Measurements from ENCODE around the gene CNKSR3. TPM values are rescaled to one million over a fixed set of nuclear protein-coding genes. Genes with fewer than 3 reads are reported as not detected.

Gene CNKSR3
- total RNA-seq, 2 experiments from 2014 or later: not detected

GRCh38 chr6:154432533-154433476, 77.7 kb downstream of the CNKSR3 start:
- ATAC-seq: no peak
- Mint-ChIP-seq H3K36me3 (ENCODE audit: low read depth) (no peaks in the 10 kb centered on the region), H3K27ac (no peak overlapping the region), H3K9me3 (ENCODE audit: insufficient read depth) (no peaks in the 10 kb centered on the region), H3K4me1 (ENCODE audit: low read depth) (no peaks in the 10 kb centered on the region), H3K4me3 (no peak overlapping the region), H3K27me3 (ENCODE audit: low read depth) (no peaks in the 10 kb centered on the region)
- POLR2A ChIA-PET: no interaction called here
- CTCF ChIA-PET: no interaction called here
- DNase-seq: no peak

GRCh38 chr6:154430481-154430919, 80.0 kb downstream of the CNKSR3 start:
- no peak for ATAC-seq
- DNase-seq: no peak
- no peaks in the 10 kb centered on the region for H3K27me3 Mint-ChIP-seq (ENCODE audit: low read depth)
- H3K9me3 Mint-ChIP-seq (ENCODE audit: insufficient read depth): no peaks in the 10 kb centered on the region
- H3K4me3 Mint-ChIP-seq: no peak overlapping the region
- ChIA-PET CTCF (no interaction called here), POLR2A (no interaction called here)
- H3K4me1 Mint-ChIP-seq (ENCODE audit: low read depth): no peaks in the 10 kb centered on the region
- no peak overlapping the region for H3K27ac Mint-ChIP-seq
- H3K36me3 Mint-ChIP-seq (ENCODE audit: low read depth): no peaks in the 10 kb centered on the region

- no peak for ATAC-seq
- ChIA-PET CTCF (no interaction called here), POLR2A (no interaction called here)
- no peak for DNase-seq
- Mint-ChIP-seq H3K9me3 (ENCODE audit: insufficient read depth) (no peaks in the 10 kb centered on the region), H3K27me3 (ENCODE audit: low read depth) (no peaks in the 10 kb centered on the region), H3K4me1 (ENCODE audit: low read depth) (no peaks in the 10 kb centered on the region), H3K27ac (no peak overlapping the region), H3K36me3 (ENCODE audit: low read depth) (no peaks in the 10 kb centered on the region), H3K4me3 (no peak overlapping the region)
Measured at GRCh38 chr6:154429711-154430110, 80.8 kb downstream of the CNKSR3 start.

GRCh38 chr6:154428897-154429296, 81.6 kb downstream of the CNKSR3 start:
- H3K4me1 Mint-ChIP-seq (ENCODE audit: low read depth): no peaks in the 10 kb centered on the region
- ATAC-seq (no peak), DNase-seq (no peak)
- H3K27me3 Mint-ChIP-seq (ENCODE audit: low read depth): no peaks in the 10 kb centered on the region
- CTCF ChIA-PET: no interaction called here
- no peaks in the 10 kb centered on the region for H3K36me3 Mint-ChIP-seq (ENCODE audit: low read depth)
- H3K4me3 Mint-ChIP-seq: no peak overlapping the region
- POLR2A ChIA-PET: no interaction called here
- H3K9me3 Mint-ChIP-seq (ENCODE audit: insufficient read depth): no peaks in the 10 kb centered on the region
- no peak overlapping the region for H3K27ac Mint-ChIP-seq

- DNase-seq: no peak
- Mint-ChIP-seq H3K9me3 (ENCODE audit: insufficient read depth) (no peaks in the 10 kb centered on the region), H3K27me3 (ENCODE audit: low read depth) (no peaks in the 10 kb centered on the region), H3K36me3 (ENCODE audit: low read depth) (no peaks in the 10 kb centered on the region), H3K4me1 (ENCODE audit: low read depth) (no peaks in the 10 kb centered on the region), H3K27ac (no peak overlapping the region), H3K4me3 (no peak overlapping the region)
- ATAC-seq: no peak
- CTCF ChIA-PET: no interaction called here
- POLR2A ChIA-PET: no interaction called here
Measured at GRCh38 chr6:154427446-154427845, 83.0 kb downstream of the CNKSR3 start.

- Mint-ChIP-seq H3K27me3 (ENCODE audit: low read depth) (no peaks in the 10 kb centered on the region), H3K36me3 (ENCODE audit: low read depth) (no peaks in the 10 kb centered on the region), H3K4me1 (ENCODE audit: low read depth) (no peaks in the 10 kb centered on the region), H3K27ac (no peak overlapping the region), H3K9me3 (ENCODE audit: insufficient read depth) (no peaks in the 10 kb centered on the region), H3K4me3 (no peak overlapping the region)
- ATAC-seq (no peak), DNase-seq (no peak)
- POLR2A ChIA-PET: no interaction called here
- CTCF ChIA-PET: no interaction called here
Measured at GRCh38 chr6:154426997-154427396, 83.5 kb downstream of the CNKSR3 start.

- POLR2A ChIA-PET: no interaction called here
- Mint-ChIP-seq H3K4me1 (ENCODE audit: low read depth) (no peaks in the 10 kb centered on the region), H3K9me3 (ENCODE audit: insufficient read depth) (no peaks in the 10 kb centered on the region), H3K4me3 (no peak overlapping the region), H3K27ac (no peak overlapping the region), H3K27me3 (ENCODE audit: low read depth) (no peaks in the 10 kb centered on the region), H3K36me3 (ENCODE audit: low read depth) (no peaks in the 10 kb centered on the region)
- DNase-seq (no peak), ATAC-seq (no peak)
- CTCF ChIA-PET: no interaction called here
Measured at GRCh38 chr6:154425034-154425433, 85.5 kb downstream of the CNKSR3 start.

GRCh38 chr6:154414021-154414813, 96.3 kb downstream of the CNKSR3 start:
- ATAC-seq: no peak

GRCh38 chr6:154412106-154412820, 98.2 kb downstream of the CNKSR3 start:
- H3K4me1 Mint-ChIP-seq (ENCODE audit: low read depth): no peaks in the 10 kb centered on the region
- no peak overlapping the region for H3K27ac Mint-ChIP-seq
- no peaks in the 10 kb centered on the region for H3K9me3 Mint-ChIP-seq (ENCODE audit: insufficient read depth)
- no peak for DNase-seq
- no peaks in the 10 kb centered on the region for H3K36me3 Mint-ChIP-seq (ENCODE audit: low read depth)
- H3K4me3 Mint-ChIP-seq: no peak overlapping the region
- ChIA-PET CTCF (no interaction called here), POLR2A (no interaction called here)
- ATAC-seq: no peak
- peaks cover 3% of the 10 kb centered on the region for H3K27me3 Mint-ChIP-seq (ENCODE audit: low read depth)

More at GRCh38 chr6:154414021-154414813, 96.3 kb downstream of the CNKSR3 start:
- ChIA-PET CTCF (no interaction called here), POLR2A (no interaction called here)
- Mint-ChIP-seq H3K4me1 (ENCODE audit: low read depth) (no peaks in the 10 kb centered on the region), H3K27ac (no peak overlapping the region), H3K9me3 (ENCODE audit: insufficient read depth) (no peaks in the 10 kb centered on the region), H3K27me3 (ENCODE audit: low read depth) (peaks cover 3% of the 10 kb centered on the region), H3K36me3 (ENCODE audit: low read depth) (no peaks in the 10 kb centered on the region), H3K4me3 (no peak overlapping the region)
- no peak for DNase-seq

- Mint-ChIP-seq H3K9me3 (ENCODE audit: insufficient read depth) (no peaks in the 10 kb centered on the region), H3K4me1 (ENCODE audit: low read depth) (no peaks in the 10 kb centered on the region), H3K27me3 (ENCODE audit: low read depth) (peaks cover 3% of the 10 kb centered on the region), H3K27ac (no peak overlapping the region), H3K36me3 (ENCODE audit: low read depth) (no peaks in the 10 kb centered on the region), H3K4me3 (no peak overlapping the region)
- ATAC-seq (no peak), DNase-seq (no peak)
- CTCF ChIA-PET: no interaction called here
- POLR2A ChIA-PET: no interaction called here
Measured at GRCh38 chr6:154411076-154411475, 99.4 kb downstream of the CNKSR3 start.

- ChIA-PET CTCF (no interaction called here), POLR2A (no interaction called here)
- Mint-ChIP-seq H3K9me3 (ENCODE audit: insufficient read depth) (no peaks in the 10 kb centered on the region), H3K27ac (no peak overlapping the region), H3K36me3 (ENCODE audit: low read depth) (no peaks in the 10 kb centered on the region), H3K27me3 (ENCODE audit: low read depth) (peaks cover 3% of the 10 kb centered on the region), H3K4me3 (no peak overlapping the region), H3K4me1 (ENCODE audit: low read depth) (no peaks in the 10 kb centered on the region)
- DNase-seq: no peak
- ATAC-seq: no peak
Measured at GRCh38 chr6:154410619-154411072, 99.8 kb downstream of the CNKSR3 start.

Data from activated CD8-positive, alpha-beta T cell treated with anti-CD3 and anti-CD28 coated beads, Interleukin-2, amount 10 ng/mL, durations not matched to agents 7 days and 5 days (primary cell).